AG20443 (cell line): ENCODE measurements around the gene DENND1A.

ENCODE experiments used
- DNase-seq: peaks from one replicate; pipeline ENCODE4 v3.0.0; 2012; ENCODE audit warnings: low spot score, mixed read lengths

The DENND1A gene

DNA sequence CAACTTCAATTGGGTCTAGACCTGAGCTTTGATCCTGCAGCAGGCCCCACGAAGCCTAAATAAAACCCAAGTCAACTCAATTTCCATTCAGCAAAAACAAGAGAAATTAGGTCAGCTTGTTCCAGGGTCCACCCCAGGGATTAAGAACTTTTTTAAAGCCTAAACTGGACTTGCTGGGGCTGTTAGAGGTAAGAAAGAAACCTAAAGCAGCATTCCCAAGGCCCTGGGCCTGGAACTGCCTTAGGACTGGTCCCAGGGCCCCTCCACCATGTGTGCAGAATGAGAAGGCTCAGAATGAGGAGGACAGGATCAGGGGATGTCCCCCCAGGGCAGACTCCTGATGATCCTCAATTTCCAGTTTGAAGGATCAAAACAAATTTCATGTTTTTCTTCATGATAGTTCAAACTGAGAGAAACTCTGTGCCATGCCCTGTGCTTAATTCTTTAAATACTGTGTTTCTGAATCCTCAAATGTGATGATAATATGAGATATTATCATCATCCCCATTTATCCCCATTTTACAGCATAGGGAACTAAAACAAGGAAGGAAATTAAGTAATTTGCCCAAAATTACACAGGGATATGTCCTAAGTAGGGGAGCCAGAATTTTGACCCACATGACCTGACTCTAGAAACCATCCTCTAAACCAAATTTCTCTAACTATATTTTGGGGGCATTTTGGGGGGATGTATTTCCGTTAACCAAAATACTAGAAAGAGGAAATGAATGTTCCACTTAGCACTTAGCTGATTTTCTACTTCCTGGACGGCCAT, 64.5 kb downstream of the DENND1A start:
- no peak for DNase-seq

DNA sequence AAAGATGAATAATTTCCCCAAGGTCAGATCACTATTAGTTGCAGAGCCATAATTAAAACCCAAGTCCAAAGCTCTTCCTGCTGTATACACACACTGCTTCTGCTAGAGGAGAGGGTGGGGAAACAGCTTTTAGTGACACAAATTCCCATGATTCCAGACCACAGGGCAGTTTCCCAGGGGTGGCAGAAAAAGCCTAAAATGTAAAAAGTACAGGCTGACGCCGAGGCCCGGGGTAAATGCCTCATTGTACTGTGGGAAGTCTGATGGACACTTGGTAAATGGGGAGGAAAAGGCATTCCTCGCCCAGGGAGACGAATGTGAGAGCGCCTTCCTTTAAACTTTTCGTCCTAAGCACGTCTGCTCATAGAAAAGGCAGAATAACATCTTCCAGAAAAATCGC, 65.7 kb downstream of the DENND1A start:
- DNase-seq: no peak

DNA sequence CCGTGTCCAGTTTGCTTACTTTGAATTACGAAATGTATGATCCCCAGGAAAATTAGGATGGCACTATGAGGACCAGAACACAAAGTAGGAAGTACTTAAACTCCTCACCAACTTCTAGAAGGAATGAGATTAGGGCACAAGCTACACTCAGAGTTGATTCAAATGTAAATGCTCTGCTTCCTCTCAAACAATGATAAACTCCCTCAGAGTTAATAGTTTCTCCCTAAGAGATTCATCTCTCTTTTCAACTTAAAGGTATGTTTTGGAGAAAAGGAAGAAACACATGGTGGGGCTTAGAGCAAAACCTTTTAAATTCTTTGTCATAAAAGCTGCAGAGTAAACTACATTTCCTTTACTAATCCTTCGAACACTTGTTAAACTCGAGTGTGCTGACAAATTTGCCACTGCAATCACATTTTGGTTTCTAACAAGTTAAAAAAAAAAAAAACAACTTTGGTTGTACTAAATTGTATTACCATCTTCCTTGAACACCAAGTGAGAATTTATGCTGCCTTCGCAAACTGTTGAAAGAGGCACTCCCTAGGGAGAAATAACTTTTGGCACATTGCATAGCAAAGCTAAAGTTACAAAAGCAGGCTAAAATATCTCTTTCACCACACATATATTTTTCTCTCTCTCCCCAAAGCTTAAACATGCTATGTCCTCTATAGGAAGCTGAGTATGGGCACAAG, 66.6 kb downstream of the DENND1A start:
- DNase-seq: no peak

DNA sequence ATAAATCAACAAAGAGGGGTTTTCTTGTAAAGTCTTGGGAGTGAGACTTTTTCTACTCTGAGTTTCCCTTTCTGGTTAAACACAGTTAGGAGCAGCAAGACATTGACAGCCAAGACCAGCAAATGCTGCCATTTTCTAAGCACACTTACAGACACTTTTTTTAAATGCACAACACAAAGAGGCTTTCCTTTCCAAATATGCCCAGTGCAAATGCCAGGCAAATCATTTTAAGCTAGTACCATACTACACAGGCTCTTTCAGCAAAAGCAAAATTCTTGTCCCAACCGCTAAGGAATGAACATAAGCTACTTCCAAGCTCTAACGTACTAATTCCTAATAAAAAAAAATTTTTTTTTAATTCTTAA, 68.2 kb downstream of the DENND1A start:
- DNase-seq: no peak

DNA sequence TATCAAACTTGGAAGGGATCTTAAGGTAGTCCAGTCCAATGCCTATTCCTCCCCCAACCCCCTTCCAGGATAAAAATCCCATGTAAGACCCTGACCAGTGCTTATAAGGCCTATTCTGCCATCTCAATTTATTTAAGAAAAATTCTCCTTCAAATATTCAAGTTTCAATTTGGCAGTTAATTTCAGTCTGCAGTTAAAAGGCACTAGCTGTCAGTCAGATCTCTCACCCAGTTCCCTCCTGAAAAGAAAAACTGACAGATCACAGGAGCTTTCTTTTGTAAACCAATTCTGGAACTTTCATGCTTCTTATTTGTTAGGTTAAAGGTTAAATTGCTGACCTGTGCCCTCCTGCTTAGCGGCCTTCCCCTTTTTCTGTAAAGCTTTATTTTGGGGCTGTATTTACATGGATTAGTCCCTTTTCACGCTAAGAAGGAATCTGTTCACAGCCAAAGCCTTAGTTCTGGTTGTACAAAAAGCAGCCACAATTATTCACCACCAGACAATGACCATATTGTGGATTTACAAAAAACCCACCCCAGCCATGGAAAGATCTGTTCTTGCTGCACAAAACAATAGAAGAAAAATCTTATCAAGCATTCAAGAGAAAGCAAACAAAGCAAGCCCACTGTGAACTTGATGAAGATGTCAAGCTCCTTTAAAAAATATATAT, 68.7 kb downstream of the DENND1A start:
- no peak for DNase-seq

DNA sequence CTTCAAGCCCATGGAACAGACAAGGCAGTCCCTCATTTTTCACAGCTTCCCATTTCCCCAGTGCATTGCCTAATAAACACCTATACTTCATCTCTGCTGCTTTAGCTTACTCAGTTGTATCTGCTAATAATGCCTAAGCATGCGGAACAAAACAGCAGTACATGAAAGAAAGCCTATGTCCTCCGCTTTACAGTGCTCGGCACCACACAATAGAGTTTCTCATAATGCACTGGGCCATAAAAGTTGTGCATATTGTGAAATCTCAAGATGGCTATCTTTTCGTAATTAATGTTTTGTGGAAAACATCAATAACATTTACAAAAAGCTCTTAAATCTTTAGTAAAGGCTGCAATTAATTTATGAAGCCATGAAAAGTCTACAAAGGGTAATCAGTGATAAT, 69.3 kb downstream of the DENND1A start:
- no peak for DNase-seq

DNA sequence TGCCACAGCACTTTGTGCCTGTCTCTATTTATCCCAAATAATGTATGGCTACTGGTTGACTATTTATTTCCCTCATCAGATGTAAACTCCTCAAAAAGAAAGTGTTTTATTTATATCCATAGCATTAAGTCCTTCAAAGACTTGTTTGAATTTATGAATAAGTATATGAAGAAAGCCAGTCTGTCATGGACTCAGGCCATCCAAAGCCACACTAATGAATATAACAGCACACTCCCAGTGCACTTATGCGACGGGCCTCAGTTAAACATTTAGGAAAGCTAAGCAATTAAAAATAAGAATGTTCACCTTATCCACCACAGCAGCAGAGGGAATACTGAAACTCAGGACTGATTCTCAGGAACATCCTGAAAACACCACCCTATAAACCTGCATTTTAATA, 77.5 kb downstream of the DENND1A start:
- no peak for DNase-seq

DNA sequence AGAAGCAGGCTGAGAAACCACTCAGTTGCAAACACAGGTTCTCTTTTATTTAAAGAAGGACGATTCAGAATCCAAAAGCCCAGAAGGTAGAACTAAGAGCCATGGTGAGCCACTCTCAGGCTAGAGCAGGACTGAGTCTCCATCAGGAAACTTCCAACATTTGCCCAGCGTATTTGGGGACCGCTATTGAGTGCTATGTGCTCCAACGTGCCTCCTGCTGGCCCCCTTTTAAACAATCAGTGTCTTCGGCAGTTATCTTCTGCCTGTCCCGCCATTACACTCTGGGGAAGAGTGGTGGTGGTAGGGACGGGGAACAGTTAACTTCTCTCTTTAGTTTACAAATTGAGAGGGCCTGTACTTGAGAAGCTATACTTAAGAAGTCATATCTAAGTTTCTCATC, 78.1 kb downstream of the DENND1A start:
- no peak for DNase-seq

DNA sequence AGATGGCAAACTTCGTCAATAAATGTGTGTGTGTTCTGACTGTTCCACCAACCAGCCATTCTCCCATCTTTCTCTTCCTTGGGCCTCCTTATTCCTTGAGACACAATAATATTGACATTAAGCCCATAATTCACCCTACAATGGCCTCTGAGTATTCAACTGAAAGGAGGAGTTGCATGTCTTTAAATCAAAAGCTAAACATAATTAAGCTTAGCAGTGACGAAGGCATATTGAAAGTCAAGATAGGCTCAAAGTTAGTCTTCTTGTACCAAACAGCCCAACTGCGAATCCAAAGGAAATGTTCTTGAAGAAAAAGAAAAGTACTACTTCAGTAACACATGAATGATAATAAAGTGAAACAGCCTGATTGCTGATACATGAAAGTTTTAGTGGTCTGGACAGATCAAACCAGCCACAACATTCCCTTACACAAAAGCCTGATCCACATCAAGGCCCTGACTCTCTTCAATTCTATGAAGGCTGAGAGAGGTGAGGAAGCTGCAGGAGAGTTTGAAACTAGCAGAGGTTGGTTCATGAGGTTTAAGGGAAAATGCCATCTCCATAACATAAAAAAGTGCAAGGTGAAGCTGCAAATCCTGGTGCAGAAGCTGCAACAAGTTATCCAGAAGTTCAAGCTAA, 81.4 kb downstream of the DENND1A start:
- no peak for DNase-seq

DNA sequence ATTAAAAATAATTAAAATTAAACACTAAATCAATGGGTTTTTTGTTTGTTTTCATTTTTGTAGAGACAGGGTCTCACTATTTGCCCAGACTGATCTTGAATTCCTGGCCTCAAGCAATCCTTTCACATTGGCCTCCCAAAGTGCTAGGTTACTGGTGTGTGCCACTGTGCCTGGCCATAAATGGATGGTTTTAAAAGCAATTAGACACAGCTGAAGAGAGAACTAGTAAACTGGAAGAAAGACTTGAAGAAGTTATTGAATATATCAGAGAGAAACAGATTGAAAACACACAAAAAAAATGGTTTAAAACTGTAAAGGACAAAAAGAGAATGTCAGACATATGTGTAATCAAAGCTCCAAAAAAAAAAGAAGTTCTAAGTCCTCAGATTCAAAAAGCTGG, 83.0 kb downstream of the DENND1A start:
- no peak for DNase-seq

DNA sequence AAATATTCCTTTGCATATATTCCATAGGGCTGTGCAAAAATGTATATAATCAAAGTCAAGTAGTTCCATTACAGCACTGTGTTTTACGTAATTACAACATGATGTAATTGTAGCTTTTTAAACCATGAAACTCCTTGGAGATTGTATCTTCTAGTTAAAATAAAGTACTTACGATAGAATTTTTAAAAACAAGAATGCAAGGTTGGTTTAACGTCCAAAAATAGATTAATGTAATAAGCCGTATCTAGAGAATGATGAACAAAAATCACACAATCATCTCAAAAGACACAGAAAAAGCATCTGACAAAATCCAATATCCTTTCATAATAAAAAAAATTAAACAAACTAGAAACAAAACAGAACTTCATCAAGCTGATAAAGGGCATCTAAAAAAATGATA, 86.2 kb downstream of the DENND1A start:
- no peak for DNase-seq

DNA sequence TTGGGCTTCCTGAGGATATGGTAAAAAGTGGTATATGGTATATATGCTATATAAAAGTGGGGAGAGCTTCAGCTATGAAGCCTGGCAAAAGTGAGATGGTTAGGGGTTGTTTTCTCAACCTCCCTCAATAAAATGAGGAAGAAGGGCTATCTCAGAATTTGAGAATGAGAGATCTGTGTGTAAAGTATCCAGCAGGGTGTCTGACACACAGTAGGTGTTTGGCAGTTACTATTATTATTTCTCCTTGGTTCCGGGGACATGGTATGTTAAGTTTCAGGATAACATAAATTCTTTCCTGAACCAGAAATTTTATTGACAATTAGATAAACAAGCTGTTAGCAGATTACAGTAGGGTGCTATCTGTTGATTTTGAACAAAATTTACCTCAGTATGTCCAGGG, 94.1 kb downstream of the DENND1A start:
- DNase-seq: no peak

DNA sequence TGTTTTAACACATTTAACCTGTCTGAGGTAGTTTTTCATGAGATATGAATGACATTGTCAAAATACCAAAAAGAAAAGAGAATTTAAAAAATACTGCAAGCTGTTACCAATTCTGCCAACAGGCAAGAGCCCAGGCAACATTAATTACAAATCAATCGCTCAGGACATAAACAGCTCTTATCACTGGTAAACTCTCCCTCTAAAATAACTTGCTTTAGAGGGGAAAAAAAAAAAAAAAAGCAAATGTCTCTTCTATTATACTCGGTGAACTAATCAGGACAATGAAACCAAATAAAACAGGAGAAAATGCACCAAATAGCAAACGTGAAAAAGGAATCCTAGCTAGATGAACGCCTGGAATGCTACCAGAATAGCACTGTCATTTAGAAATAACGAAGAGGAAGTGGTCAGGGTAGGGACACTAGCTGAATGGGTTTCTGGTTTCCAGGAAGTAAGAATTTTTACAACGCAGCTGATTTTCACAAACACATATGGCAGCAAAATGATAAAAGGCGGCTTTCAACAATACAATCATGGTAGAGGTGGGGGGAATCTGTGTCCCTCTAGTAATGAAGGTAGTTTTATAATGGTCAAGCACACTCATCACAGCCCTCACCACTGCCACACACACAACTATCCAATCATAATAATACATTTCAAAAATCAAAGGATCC, 94.9 kb downstream of the DENND1A start:
- peak; percentile 48 for DNase-seq

DNA sequence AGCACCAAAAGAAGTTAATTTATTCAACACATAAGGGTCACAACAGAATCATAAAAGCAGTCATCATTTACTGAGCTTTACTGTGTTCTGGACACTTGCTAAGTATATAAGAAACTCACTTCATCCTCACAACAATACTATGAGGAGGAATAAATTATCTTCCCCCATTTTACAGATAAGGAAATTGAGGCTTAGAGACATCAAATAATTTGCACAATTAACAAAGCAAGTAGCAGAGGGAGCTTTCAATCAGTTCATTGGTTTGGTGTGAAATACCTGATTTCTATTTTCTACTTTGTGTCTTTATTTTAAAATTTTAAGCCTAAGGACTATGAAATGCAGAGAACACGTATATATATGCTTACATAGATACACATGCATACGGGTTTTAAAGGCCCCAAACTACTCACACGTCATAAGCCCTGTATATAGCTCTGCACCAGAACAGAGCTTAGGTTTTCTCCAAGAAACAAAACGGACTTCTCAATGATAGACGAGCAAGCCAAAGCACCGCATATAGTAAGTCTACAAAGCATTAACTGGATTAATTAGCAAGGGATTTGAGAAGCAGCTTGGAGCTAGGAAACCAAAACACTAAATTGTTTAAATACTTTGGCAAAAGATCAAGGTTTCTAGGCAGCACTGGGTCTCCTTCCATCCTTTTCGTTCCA, 95.6 kb downstream of the DENND1A start:
- DNase-seq: no peak

DNA sequence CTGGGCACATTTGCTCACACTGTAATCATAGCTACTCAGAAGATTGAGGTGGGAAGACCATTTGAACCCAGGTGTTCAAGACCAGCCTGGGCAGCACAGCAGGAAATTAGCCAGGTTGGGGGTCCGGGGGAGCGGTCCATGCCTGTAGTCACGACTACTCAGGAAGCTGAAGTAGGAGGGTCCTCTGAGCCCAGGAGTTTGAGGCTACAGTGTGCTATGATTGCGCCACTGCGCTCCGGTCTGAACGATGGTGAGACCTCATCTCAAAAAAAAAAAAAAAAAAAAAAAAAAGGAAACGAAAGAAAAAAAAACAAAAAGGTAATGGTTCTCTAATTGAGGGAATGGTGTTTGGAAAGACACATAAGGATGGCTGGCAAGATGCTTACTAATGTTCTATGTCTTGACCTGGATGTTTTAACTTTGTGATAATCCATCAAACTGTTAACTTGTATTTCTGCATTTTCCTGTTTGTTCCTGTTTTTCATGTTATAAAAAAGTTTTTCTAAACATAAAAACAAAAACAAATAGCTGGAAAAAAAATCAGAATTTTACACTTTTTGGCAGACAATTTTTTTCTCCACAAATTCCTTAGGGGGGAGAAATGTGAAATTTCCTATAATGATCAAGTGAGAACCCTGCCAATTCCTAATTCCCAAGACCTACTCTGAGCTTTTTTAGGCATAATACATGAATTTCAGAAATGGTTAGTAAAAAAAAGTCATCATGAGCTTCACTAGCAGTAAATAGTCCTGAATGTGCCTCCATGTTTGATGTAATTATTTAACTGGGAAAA, 96.9 kb downstream of the DENND1A start:
- no peak for DNase-seq

DNA sequence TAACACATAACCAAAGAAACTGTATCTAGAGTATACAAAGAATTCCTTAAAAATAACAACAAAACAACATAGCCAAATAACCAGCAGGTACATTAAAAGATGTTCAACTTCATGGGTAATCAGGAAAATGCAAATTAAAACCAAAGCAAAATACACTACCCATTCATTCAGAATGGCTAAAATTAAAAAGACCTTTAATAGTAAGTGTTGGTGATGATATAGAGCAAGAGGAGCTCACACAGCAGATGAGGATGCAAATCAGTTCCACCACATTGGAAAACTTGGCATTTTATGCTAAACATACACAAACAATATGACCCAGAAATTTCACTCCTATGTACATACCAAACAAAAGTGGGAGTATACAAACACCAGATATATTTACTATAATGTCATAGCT, 97.8 kb downstream of the DENND1A start:
- DNase-seq: no peak

DNA sequence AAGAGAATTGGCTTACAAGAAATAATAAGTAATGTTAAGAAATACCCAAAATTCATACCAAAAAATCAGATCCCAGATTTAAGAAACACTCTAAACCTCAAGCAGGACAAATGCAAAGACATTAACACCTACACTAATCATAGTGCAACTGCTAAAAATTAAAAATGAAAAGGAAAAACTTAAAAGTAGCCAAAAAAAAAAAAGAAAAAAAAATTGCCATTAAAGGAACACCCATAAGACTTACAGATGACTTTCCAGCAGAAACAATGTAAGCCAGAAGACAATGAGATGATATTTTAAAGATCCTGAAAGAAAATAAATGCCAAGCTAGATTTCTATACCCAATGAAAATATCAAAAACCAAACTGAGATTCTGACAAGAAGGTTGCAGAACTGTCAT, 101.5 kb downstream of the DENND1A start:
- DNase-seq: no peak

DNA sequence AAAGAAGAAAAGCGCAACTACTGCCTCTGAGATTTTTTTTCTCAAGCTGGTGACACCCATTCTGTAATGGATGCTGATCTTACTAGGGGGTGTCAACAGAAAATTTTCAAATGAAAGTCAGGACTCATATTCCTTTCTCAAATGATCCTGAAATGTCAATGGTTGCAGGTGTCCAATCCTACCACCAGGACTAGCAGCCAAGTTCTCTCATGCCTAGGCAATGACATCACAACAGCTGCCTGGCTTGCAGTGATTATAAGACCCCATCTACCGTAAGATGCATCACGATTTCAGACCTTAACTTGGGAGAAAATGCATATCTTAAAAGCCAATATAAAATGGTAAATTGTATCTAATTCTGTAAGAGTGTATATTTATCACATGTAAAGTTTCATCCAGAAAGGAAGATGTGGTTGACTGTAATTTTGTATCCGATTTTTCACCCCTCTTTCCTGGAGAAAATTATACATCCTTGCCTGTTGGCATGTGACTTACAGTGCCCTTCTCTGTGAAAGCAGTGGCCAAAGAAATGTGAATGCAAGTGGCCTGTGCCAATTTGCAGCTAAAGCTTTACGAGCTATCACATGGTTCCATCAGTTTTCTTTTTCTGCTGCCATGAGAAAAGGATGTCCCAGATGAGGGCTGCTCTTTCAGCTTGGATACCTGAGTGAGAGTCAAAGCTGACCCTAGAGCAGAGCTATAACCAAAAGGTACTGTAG, 104.4 kb downstream of the DENND1A start:
- no peak for DNase-seq

DNA sequence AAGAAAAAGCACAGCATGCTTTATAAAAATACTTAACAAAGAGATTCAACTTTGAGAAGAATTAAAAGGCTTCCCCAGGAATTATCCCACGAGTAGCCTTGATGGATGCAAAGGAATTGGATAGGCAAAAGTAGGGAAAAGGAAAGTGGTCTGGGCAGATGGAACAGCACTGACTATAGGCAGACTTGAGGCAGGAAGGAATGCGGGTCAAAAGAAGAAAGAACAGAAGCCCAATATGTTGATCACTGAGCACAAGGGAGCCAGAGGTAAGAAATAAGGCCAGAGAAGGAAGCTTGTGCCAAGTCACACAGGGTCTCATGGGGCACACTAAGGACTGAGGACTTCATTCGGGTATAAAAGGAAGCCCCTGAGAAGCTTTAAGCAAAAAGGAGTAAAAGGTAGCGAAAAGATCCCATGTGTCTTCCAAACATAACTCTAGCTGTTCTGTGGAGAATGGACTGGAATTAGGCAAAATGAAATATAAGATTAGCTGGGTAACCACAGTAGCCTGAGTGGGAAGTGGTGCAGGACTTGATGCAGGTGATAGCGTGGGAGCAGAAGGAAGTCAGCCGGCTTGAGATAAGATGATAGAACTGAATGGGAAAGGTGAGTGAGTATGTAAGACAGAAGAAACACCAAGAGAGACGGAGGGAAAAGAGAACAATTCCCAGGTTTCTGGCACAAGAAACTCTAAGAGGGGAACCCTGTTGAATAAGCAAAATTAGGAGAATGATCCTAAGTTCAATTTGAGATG, 106.6 kb downstream of the DENND1A start:
- no peak for DNase-seq

DNA sequence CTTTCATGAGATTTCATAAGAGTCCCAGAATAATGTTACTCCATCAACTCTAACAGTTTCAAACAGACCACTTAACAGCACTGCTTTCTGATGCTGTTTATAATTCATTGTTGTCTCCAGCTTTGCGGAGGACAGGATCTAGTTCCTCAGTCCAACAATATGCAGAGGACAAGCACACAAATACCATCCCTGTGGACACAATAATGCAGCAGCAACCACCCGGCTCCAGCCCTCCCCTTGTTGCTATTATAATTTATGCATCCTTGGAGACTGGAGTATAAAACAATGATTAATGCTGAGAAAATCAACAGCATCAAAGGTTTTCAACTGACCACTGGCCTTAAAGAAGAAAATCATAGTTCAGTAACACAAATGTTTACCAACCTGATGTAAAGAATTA, 108.3 kb downstream of the DENND1A start:
- no peak for DNase-seq
